ENCODE results near the gene LARP4.
"Not testable (repeated sequence)": the region's sequence is repeated elsewhere in the genome, so short reads cannot be mapped to it uniquely, and the experiment has no call there.

Gene LARP4

GRCh38 chr12:50401500-50402081 lies 906 bp downstream of the LARP4 start:
- DNase-seq (ENCODE audit: low read depth), result no peak

DNA sequence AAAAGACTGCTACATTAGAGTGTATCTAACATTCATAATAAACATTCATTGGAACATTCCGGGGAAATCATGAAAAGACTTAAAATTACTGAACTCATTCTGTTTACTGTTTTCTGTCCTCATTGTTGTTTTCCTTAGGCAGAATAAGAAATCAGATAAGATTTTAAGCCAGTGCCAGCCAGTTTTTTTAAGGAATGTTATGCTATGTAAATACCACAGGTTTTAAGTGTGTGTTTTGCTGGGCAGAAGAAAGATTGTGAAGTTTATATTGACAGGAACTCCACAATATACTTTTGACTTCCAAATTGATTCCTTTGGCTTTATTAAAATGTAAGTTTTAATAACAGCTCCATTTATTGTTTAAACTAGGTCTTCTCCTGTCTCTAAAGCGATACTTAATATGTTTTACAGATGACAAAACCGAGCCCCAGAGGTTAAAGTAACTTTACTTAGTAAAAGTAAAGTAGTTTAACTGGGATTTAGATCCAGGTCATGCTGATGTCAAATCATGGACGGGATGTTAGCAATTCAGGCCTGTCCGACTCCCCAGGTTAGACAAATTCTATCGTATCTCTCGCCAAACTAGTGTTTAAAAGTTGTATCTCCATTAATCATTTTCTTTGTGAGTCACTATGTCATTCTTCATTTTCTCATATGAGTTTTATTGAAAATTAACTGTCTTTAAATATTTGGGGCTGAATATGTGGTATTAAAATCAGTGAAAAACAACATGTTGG lies 1.7 kb downstream of the LARP4 start:
- no peak for DNase-seq (ENCODE audit: low read depth)

- no peak for DNase-seq (ENCODE audit: low read depth)
These were observed 2.3 kb downstream of the LARP4 start for GRCh38 chr12:50403001-50403440.

- no peak for DNase-seq (ENCODE audit: low read depth)
These were observed 3.6 kb downstream of the LARP4 start for GRCh38 chr12:50404307-50404706.

DNA sequence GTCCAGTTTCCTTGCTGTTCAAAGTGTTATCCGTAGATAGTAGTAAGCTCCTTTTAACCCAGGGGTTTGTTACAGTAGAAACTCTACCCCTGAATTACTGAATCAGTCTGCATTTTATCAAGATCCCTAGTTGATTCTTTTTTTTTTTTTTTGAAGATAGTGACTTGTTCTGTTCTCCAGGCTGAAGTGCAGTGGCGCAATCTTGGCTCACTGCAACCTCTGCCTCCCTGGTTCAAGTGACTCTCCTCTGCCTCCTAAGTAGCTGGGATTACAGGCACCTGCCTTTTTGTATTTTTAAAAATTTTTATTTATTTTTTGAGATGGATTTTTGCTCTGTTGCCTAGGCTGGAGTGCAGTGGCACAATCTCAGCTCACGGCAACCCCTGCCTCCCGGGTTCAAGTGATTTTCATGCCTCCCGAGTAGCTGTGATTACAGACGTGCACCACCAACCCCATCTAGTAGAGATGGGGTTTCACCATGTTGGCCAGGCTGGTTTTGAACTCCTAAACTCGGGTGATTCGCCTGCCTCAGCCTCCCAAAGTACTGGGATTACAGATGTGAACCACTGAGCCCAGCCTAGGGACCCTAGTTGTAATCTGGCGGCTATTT lies 10.5 kb downstream of the LARP4 start:
- DNase-seq (ENCODE audit: low read depth), result no peak

DNA sequence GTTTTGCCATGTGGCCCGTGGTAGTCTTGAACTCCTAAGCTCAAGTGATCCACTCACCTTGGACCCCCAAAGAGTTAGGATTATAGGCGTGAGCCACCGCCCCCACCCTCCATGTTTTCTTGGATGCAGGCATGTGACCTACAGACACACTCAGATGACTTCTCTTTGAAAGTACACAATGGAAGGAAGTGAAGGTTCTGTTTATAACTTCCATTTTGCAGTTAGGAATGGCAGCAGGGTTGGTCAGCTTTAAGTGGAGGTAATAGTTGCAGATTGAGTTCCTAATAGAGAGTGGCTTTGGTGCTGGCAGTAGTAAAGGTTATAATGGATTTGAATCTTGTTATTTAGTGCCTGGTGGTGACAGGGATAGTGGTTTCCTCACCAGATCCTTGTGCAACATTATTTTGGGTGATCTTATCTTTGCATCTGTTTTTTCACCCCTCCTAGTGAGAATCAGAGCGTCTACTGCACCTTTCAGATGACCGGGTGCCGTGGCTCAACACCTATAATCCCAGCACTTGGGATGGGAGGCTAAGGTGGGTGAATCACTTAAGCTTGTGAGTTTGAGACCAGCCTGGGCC lies 15.3 kb downstream of the LARP4 start:
- no peak for DNase-seq (ENCODE audit: low read depth)

DNA sequence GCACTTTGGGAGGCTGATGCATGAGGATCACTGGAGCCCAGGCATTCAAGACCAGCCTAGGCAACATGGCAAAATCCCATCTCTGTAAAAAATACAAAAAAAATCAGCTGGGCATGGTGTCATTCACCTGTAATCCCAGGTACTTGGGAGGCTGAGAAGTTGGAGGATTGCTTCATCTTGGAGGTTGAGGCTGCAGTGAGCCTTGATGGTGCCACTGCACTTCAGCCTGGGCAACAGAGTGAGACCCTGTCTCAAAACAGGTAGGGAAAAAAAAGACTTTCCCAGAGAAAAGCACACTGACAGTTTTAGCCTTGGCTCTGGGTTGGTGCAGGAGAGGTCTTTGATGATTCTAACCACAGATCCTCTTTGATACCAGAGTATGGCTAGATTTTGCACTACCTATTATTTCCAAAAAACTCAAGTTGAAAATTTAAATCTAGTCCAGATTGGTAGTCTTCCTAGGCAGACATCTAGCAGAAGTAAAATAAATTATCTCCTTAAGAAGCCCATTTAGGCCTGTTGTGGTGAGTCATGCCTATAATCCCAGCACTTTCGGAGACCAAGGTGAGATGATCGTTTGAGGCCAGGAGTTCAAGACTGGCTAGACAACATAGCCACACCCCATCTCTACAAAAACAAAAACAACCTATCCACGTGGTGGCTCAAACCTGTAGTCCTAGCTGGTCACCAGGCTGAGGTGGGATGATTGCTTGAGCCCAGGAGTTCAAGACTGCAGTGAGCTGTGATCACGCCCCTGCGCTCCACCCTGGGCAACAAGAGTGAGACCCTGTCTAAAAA lies 18.6 kb downstream of the LARP4 start:
- no peak for DNase-seq (ENCODE audit: low read depth)

DNA sequence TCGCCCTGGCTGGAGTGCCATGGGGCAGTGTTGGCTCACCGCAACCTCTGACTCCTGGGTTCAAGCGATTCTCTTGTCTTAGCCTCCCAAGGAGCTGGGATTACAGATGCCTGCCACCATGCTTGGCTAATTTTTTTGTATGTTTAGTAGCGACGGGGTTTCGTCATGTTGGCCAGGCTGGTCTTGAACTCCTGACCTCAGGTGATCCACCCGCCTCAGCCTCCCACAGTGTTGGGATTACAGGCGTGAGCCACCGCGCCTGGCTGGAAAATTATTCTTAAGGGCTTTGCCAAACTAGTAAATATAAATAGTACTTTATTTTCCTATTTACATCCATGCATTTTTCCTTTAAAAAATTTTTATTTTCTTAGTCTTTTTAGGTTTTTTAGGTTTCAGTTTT lies 22.2 kb downstream of the LARP4 start:
- DNase-seq (ENCODE audit: low read depth), result not testable (repeated sequence)

- DNase-seq (ENCODE audit: low read depth), result not testable (repeated sequence)
These were observed 22.7 kb downstream of the LARP4 start for GRCh38 chr12:50423342-50423741.

DNA sequence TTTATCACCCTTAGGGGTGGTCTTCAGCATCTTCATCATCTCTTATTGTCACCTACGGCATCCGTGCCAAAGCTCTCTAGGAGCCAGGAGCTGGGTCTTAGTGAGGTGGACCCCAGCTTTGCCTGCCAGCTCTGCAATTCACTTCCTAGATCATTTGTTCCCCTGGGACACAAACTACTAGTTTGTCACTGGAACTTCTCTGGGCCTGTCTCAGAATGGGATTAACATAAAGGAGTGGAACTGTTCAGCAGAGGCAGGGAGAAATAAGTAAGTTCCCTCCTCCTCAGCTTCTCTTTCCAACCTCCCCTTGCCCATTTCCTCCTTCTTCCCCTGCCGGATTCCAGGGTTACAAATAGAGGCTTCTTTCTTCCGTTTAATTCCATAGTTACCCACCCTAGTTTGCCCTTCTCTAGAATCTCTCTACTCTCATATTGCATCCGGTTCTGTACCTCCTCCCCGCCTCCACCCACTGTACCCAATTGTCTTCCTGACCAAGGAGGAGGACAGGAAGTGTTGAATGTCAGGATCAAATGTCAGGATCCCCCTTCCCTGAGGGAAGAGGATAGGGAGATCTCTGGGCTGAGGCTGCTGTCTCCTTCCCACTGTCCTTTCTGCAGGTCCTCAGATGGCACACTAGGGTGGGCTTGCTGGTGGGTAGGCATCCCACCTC lies 25.0 kb downstream of the LARP4 start:
- no peak for DNase-seq (ENCODE audit: low read depth)

GRCh38 chr12:50431656-50432055 lies 31.0 kb downstream of the LARP4 start:
- not testable (repeated sequence) for DNase-seq (ENCODE audit: low read depth)

- no peak for DNase-seq (ENCODE audit: low read depth)
These were observed 39.6 kb downstream of the LARP4 start for GRCh38 chr12:50440288-50440687.

- no peak for DNase-seq (ENCODE audit: low read depth)
These were observed 41.1 kb downstream of the LARP4 start for GRCh38 chr12:50441763-50442162.

DNA sequence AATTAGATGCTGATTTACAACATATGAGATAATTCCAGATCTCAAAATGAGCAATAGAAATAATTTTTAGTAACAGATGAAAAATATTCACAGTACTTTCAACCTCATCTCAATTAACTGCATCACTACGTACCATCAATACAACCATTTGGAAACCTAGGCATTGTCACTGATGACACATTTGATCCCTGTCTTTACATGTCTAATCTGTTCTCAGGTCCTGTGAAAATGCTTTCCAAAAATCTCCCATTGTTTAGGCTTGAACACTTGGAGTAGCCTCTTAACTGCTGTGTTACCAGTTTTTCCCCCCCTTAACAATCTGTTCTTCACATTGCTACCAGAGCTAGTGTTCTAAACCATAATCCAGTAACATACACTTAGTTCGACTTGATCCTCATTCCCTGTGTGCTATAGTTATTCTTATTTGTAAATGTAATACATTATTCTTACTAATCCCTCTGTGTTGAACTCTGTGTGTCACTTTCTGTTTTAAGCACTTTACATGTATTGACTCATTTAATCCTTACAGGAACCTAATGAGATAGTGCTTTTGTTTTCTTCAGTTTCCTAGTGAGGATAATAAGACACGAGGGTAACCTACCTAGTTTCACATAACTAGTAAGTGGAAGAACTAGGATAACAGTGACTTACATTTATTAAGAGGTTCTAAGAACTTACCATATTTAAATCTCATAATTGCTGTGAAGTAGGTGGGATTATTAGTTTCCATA lies 41.7 kb downstream of the LARP4 start:
- DNase-seq (ENCODE audit: low read depth), result no peak

GRCh38 chr12:50449671-50450070 lies 49.0 kb downstream of the LARP4 start:
- not testable (repeated sequence) for DNase-seq (ENCODE audit: low read depth)

DNA sequence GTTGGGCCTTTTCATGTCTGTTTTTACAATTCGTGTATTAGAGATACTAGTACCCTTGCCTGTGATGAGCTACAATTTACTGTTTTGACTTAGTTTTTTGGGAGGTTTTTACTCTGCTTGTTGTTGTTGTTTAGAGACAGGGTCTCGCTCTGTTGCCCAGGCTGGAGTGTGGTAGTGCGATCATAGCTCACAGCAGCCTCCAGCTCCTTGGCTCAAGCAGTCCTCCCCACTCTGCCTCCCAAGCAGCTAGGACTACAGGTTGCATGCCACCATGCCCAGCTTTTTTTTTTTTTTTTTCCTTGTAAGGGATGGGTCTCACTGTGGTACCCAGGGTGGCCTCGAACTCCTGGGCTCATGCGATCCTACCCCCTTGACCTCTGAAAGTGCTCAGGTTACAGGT lies 52.1 kb downstream of the LARP4 start:
- no peak for DNase-seq (ENCODE audit: low read depth)

- peak; percentile 17 for DNase-seq (ENCODE audit: low read depth)
These were observed 53.2 kb downstream of the LARP4 start for GRCh38 chr12:50453872-50454271.

DNA sequence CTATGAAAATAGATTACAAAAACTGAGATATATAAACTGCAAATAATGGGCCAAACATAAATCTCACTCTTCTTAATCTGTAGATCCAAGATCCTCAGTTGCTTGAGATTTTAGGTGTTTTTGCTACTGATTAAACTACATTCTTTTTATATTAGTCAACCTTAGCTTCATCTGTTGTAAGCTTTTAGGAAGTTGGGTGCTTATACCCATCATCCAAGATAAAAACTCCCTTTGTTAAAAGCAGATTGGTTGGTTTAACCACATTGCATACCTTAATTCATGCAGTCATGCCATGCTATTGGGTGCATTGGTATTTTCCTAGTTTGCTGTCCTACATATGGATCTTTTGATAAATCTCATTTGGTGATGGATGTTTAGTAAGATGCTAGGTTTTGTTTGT lies 57.9 kb downstream of the LARP4 start:
- DNase-seq (ENCODE audit: low read depth), result peak; percentile 8

DNA sequence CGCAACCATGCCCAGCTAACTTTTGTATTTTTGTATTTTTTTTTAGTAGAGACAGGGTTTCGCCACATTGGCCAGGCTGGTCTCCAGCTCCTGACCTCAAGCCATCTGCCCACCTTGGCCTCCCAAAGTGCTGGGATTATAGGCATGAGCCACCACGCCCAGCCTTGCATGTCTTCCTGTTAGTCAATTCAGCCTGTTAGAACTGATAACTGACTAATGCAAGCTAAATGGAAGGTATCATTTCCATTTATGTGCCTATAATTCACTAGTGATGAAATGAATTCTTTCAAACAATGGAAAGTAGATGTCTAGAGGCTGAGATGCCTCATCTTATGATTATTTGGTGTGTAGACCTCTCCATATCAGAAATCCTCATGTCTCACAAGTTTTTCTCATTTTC lies 66.8 kb downstream of the LARP4 start:
- no peak for DNase-seq (ENCODE audit: low read depth)

DNA sequence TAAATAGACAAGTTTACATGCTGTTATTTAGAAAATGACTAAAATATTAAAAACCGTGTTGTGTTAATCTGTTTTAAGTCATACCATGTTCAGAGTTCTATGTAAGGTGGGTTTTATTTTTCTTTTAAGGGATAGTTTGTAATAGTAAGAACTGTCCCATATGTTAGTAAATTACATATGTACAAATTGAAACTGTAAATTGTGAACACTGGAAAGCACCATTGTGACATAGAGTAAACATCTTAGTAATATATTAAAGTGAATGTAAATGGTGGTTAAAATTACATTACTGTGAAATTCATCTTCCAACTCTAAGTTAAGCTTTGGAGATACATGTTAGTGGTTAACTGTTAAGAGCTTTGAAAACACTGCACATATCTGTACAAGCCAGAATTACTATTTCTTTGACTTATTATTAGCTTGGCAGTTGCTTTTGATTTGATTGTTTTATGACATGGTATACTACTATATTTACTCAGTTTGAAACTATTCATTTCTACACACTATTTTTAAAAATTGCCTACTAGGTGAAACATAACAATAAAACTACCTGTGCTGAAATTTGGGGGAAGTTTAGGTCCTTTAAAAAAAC lies 76.7 kb downstream of the LARP4 start:
- DNase-seq (ENCODE audit: low read depth), result no peak

- DNase-seq (ENCODE audit: low read depth), result no peak
These were observed 81.9 kb downstream of the LARP4 start for GRCh38 chr12:50482571-50482970.

All from HS-27A (cell line).